HEK293 (cell line): Measurements from ENCODE around the gene SHOC2.

Experiments used
- CTCF ChIP-seq: fragments of 450-650 bp; formaldehyde crosslinking; IDR thresholded peaks from 2 replicates; pipeline ENCODE4 v1.5.1; 2016; ENCODE audit warnings: missing biosample characterization, missing genetic modification characterization
- ZBTB7A ChIP-seq: fragments of 450-650 bp; formaldehyde crosslinking; IDR thresholded peaks from 2 replicates; pipeline ENCODE4 v1.5.1; 2016; ENCODE audit warnings: low read depth, missing biosample characterization, missing genetic modification characterization

GRCh38 chr10:110992006-110992800 is 72.8 kb downstream of the SHOC2 start:
- no peak for TF ChIP-seq CTCF (tag by site-specific recombination)
- TF ChIP-seq ZBTB7A (tag by site-specific recombination) = no peak
